Measurements from ENCODE around the gene FBRSL1.
A peak's percentile ranks its signal among the peaks of the same experiment; 100 is the strongest.

FBRSL1 gene

DNA sequence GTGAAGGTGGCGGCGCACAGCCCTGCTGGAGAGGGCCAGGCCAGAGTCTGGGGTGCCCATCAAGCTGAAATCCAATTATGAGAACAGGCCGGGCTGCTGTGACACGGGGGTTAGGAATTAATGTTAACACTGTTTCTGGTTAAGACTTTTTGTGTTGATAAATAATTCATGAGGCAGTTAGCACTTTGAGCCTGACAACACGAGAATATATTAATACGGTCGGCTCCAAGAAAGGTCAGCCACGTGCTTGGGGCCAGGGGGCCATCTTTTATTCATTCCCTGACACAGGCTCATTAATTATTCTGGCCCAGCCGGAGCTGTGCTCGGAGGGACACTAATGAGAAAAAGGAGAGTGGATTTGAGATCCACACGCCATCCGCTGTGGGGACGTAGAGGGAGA is 45.1 kb downstream of the FBRSL1 start:
- peaks cover 8% of the 10 kb centered on the region for H3K27me3 Mint-ChIP-seq (ENCODE audit: low read depth)
- peaks cover 8% of the 10 kb centered on the region for H3K4me1 Mint-ChIP-seq
- H3K4me3 Mint-ChIP-seq, result no peak overlapping the region
- H3K27ac Mint-ChIP-seq, result peak overlapping the region in 2 of 3 experiments; percentile 27 to 81
- peaks cover 30% of the 10 kb centered on the region for H3K36me3 Mint-ChIP-seq (ENCODE audit: low read depth)
- TF ChIP-seq, protein P1, sequence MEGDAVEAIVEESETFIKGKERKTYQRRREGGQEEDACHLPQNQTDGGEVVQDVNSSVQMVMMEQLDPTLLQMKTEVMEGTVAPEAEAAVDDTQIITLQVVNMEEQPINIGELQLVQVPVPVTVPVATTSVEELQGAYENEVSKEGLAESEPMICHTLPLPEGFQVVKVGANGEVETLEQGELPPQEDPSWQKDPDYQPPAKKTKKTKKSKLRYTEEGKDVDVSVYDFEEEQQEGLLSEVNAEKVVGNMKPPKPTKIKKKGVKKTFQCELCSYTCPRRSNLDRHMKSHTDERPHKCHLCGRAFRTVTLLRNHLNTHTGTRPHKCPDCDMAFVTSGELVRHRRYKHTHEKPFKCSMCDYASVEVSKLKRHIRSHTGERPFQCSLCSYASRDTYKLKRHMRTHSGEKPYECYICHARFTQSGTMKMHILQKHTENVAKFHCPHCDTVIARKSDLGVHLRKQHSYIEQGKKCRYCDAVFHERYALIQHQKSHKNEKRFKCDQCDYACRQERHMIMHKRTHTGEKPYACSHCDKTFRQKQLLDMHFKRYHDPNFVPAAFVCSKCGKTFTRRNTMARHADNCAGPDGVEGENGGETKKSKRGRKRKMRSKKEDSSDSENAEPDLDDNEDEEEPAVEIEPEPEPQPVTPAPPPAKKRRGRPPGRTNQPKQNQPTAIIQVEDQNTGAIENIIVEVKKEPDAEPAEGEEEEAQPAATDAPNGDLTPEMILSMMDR (IDR thresholded peaks at IDR 0.05; ENCODE audit: unreplicated experiment in 3 of 3), result no peak
- peaks cover 11% of the 10 kb centered on the region for H3K9me3 Mint-ChIP-seq

DNA sequence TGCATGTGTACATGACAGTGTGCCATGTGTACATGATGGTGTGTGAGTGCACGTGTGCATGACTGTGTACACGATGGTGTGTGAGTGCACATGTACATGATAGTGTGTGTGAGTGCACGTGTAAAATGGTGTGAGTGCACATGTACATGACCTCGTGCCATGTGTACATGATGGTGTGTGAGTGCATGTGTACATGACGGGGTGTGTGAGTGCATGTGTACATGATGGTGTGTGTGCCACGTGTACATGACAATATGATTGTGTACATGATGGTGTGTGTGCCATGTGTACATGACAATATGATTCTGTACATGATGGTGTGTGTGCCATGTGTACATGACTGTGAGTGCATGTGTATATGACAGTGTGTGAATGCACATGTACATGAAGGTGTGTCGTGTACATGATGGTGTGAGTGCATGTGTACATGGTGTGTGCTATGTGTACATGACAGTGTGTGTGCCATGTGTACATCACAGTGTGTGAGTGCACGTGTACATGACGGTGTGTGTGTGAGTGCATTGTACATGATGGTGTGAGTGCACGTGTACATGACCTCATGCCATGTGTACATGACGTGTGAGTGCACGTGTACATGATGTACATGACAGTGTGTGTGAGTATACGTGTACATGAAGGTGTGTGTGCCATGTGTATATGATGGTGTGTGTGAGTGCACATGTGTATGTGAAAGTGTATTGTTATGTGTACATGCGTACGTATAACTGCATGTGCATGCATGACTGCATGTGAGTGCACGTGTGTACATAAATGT is 46.3 kb downstream of the FBRSL1 start:
- peaks cover 26% of the 10 kb centered on the region for H3K36me3 Mint-ChIP-seq (ENCODE audit: low read depth)
- TF ChIP-seq, protein P1 (IDR thresholded peaks at IDR 0.05; ENCODE audit: unreplicated experiment in 3 of 3), result no peak
- peak overlapping the region in 1 of 3 experiments; percentile 81 for H3K27ac Mint-ChIP-seq
- H3K9me3 Mint-ChIP-seq, result peaks cover 11% of the 10 kb centered on the region
- no peak overlapping the region for H3K4me3 Mint-ChIP-seq
- peaks cover 5% of the 10 kb centered on the region for H3K4me1 Mint-ChIP-seq
- peaks cover 8% of the 10 kb centered on the region for H3K27me3 Mint-ChIP-seq (ENCODE audit: low read depth)

DNA sequence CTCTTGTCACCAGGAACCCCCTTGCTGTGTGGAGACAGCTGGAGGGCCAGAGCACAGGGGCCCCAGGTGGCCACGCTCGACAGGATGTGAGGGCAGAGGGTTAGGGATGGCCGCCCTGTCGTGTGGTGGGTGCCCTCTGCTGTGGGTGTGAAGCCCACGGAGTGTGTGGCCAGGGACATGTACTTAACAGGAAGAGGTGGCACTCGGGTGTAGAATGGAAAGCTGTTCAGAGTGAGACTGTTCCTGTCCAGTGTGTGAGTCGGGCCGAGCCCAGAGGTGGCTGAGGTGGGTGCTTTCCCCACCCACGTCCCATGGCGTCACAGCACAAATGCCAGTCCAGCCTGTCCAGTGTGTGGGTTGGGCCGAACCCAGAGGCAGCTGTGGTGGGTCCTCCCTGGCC is 47.1 kb downstream of the FBRSL1 start:
- Mint-ChIP-seq H3K27me3 (ENCODE audit: low read depth) (peaks cover 8% of the 10 kb centered on the region), H3K4me3 (no peak overlapping the region), H3K27ac (no peak overlapping the region), H3K4me1 (peaks cover 5% of the 10 kb centered on the region), H3K9me3 (peaks cover 11% of the 10 kb centered on the region), H3K36me3 (ENCODE audit: low read depth) (peaks cover 22% of the 10 kb centered on the region)
- TF ChIP-seq, protein P1 (IDR thresholded peaks at IDR 0.05; ENCODE audit: unreplicated experiment in 3 of 3), result no peak

DNA sequence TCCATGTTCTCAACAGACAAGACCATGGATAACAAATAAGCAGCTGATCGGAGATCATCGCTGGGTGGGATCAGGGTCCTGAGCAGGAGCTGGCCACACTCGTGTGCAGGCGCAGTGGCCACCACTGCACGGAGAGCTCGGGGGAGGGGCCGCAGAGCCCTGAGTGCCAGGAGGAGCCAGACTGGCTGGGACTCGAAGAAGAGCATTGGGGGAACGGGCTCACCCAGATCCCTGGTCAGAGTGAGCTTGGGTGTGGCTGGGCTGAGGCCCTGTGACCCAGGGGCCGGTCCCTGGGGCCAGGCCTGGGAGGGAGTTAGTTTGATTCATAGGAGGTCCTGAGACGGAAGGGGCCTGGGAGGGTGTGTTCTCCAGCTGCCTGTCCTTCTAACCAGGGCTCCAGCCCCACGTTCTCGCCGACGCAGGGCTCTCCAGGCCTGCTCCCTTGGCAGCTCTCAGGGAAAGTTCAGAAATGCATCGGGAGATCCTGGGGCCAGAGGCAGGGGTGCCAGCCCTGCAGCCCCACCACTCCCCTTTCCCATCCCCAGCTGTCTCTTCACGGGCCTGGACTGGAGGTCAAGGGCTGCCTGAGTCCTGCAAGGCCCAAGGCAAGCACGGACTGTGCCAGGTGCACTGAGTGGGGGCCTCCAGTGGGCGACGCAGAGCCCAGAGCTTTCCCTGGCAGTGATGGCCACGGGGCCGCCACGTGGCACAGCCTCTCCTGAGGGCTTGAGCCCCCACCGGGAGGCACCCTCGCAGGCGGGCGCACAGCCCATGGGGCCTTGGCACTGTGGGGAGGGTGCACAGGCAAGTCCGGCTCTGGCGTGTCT is 48.1 kb downstream of the FBRSL1 start:
- Mint-ChIP-seq H3K27me3 (ENCODE audit: low read depth) (peaks cover 8% of the 10 kb centered on the region), H3K36me3 (ENCODE audit: low read depth) (peaks cover 18% of the 10 kb centered on the region), H3K27ac (no peak overlapping the region), H3K9me3 (peaks cover 8% of the 10 kb centered on the region), H3K4me3 (no peak overlapping the region), H3K4me1 (peaks cover 5% of the 10 kb centered on the region)
- TF ChIP-seq, protein P1 (IDR thresholded peaks at IDR 0.05; ENCODE audit: unreplicated experiment in 3 of 3), result no peak

DNA sequence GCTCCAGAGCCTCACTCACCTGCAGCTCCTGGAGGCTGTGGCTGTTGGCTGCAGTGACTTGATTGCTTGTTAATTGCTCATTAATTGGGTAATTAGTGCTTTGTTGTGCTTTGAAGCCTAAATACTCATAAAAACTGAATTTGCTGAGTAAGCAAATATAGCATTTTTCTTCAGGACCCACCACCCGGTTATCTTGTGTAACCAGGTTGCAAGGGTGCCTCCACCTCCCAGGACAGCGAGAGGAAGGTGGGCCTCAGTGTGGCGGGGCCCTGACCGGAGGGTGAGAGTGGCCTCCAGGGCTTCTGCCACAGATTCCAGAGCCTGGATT is 48.7 kb downstream of the FBRSL1 start:
- Mint-ChIP-seq H3K27me3 (ENCODE audit: low read depth) (peaks cover 8% of the 10 kb centered on the region), H3K9me3 (peaks cover 5% of the 10 kb centered on the region), H3K27ac (no peak overlapping the region), H3K4me1 (peaks cover 5% of the 10 kb centered on the region), H3K36me3 (ENCODE audit: low read depth) (peaks cover 14% of the 10 kb centered on the region), H3K4me3 (no peak overlapping the region)
- TF ChIP-seq, protein P1 (IDR thresholded peaks at IDR 0.05; ENCODE audit: unreplicated experiment in 3 of 3), result no peak
